ENCODE data around the gene PTPRN2.
"Not testable (repeated sequence)": the region's sequence is repeated elsewhere in the genome, so short reads cannot be mapped to it uniquely, and the experiment has no call there.

PTPRN2 gene

DNA sequence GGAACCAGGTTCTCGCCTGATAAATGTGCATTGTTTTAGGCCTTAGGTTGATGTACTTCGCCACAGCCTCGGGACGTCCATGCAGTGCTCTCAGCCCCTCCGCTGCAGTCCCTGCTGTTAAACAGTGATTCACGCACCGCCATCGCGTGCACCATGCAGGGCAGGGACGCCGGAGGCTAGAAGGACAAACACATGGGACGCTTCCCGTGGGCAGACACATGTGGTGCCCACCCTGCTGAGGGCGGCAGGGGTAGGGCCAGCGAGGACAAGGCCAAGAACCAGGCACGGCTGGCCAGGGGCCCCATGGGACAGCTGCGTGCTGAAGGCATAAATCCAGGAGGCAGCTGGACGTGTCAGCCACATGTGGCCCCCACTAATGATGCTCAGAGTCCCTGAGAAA, 394.7 kb downstream of the PTPRN2 start:
- DNase-seq = no peak

DNA sequence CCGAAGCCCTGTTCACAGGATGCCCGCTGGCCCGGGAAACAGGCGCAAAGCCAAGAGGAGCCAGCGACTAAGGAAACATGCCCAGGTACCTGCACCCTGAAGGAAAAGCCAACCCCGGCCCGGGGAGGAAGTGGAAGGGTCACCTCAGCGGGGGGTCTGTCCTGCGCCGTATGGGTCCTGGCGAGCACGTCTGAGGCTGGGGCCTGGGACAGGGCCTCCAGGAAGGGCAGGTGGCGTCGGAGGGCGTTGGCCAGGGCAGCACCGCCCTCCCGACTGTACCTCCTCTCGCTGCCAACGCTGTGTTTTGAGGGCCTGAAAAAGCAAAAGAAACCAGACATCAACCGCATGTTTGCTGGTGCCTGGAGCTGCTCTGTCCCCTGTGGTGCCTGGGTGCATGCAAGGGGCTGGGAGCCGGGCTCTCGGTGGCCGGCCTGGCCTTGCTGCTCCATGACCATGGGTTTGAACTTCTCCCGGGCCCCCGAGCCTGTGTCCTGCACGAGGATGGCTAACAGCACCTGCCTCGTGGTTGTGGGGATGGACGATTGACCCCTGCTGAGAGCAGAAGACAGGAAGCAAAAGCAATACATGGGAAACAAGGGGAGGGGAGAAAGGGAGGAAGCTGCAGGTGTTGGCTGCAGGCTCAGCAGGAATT, 395.3 kb downstream of the PTPRN2 start:
- DNase-seq = no peak

DNA sequence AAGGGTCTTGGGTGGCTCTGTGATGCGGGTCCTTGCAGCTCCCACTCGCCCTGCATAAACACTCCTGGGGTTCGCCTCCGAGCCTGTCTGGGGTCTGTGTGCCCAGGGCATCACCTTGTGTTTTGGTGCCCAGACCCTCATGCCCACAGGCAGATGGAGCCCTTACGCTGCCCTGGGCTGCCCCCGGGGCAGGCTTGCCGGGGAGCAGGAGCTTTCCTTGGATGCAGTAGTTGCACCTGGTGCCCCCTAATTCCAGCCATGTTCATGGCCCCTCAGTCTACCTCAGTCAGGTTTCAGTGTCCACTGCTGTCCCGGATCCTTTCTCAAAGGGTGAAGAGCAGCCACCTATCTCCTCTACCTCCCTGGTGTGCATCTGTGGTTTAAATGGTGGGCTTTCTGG, 396.0 kb downstream of the PTPRN2 start:
- DNase-seq = no peak

DNA sequence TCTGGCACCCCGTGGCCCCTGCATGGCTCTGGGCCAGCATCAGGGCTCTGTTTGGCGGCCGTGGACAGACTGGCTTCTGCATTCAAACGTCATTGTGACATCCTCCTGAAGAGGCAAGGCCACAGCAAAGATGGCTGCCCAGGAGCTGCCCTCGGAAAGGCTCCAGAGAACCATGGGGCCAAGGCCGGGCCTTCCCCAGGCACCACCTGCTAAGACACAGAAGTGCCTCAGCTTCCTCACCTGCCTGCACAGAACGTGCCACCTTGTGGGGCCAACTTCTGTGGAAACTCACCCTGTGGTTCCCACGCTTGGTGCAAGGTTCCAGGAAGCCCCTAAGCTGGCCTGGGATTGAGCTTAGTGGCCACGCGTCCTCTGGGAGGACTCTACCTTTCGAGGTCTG, 396.9 kb downstream of the PTPRN2 start:
- no peak for DNase-seq

DNA sequence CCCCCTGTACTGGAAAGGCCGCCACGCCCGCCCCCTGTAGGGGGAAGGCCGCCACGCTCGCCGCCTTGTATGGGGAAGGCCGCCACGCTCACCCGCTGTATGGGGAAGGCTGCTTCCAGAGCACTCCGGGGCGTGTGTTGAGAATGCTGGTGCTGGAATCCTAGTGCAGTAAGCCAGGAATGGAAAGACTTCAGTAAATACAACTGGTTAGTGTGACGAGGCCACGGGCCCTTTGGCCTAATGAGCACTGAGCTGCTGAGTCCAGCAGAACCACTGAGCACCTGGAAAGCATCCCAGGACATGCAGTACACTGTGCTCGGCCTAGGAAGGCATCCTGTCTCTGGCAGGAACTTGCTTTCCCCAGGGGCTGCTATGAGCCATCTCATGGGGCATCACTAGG, 398.9 kb downstream of the PTPRN2 start:
- DNase-seq = no peak

DNA sequence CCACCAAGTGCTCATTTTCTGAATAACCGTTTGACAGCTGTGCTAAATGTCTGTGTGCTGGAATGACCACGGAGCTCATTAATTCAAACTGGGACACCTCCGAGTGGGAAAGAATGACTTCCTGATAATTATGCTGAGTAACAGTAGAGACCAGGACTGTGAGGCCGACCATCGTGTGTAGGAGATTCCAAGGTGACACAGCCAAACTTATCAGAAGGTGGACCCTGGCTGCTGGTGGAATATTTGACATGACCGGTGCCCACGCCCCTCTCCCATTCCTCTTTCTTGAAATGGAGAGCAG, 400.0 kb downstream of the PTPRN2 start:
- no peak for DNase-seq

DNA sequence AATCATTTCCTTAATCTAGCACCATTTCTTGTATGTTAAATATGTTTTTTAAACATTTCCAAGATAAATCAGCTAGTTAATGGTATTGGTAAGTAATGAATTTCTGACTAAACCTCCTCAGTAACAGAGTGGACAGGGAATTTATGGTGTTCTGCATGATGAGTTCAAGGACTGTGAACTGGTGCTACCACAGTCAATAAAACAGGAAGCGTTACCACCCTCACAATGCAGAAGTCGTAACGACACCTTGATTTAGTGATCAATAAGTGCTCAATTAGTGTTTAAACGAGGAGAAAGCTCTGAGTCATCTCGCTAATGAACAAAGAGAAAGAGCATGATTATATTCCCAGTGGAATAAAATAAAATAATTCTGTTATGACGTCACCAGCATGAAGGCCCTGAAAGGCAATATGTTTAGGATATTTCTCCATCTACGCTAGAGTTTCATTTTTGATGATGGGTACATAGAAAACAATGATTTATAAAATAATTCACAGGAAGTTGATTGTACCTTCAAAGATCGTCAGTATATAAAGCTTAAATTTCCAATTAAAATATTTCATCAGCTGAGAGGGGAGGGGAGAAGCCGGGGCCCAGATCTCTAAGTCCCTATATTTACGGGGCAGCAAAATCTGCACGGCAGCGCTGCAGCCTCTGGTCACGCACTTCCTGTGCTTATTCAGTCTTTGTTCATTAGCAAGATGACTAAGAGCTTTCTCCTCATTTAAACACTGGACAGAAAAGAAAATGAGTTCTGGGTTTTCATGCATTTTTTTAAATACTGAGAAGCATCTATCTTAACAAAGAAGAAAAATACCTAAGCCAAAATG, 400.5 kb downstream of the PTPRN2 start:
- DNase-seq = no peak

DNA sequence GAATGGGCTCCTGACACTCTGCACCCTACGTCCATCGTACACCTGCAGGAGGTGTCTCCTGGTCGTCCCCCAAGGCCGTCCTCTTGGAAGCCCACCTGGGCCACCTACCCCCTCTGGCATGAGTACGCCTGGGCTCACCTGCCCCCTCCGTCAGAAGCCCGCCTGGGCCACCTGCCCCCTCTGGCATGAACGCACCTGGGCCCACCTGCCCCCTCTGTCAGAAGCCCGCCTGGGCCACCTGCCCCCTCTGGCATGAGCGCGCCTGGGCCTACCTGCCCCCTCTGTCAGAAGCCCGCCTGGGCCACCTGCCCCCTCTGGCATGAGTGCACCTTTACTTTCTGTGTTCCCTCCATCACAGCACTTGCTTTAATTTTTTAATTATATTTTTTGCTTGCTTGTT, 401.2 kb downstream of the PTPRN2 start:
- no peak for DNase-seq

GRCh38 chr7:158185653-158186052, 402.0 kb downstream of the PTPRN2 start:
- no peak for DNase-seq

- DNase-seq = no peak
These were observed 404.2 kb downstream of the PTPRN2 start for GRCh38 chr7:158183431-158183830.

DNA sequence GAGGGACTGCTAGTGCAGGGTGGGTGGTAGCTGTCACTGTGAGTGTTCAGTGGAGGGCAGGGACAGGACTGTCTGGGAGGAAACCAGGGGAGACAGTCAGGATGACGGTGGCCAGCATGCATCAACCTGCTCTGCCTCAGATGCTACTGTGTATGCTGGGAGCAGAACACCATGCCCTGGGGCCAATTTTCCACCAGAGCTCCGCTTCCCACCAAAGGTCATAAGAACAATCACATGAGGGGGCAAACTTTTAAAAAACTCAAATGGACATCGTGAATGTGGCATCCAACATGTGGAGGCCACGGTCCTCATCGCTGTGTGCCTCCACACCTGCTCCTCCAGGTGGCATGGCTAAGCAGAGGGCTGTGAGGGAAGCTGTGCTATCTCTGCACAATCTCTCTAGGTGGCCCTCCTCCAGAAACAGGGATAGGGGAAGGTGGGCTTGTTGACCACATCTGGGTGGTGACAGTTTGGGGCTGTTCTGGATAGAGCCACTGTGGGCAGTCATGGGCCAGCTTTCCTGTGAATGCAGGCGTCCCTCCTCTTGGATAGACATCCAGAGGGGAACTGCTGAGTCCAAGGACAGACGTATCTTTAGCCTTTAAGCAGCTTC, 411.0 kb downstream of the PTPRN2 start:
- DNase-seq = no peak

- no peak for DNase-seq
These were observed 411.8 kb downstream of the PTPRN2 start for GRCh38 chr7:158175779-158176178.

DNA sequence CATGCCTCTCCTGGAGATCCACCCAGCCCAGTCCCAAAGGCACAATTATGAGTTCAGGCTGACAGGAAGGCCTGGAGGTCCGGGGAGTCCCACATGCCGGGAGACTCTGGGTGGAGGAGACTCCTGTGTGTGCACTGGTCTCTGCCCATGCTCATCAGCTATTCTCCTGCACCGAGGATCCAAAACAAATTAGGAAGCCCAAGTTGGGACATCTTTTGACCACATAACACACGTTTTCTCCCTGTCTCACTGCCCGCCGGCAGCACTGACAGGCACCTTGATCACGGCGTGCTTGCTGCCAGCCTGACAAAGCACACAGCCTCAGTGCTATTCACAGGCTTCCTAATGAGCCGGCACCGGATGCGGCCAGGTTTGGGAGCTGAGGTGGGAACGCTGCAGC, 412.7 kb downstream of the PTPRN2 start:
- DNase-seq = no peak

GRCh38 chr7:158167373-158167772, 420.2 kb downstream of the PTPRN2 start:
- no peak for DNase-seq

GRCh38 chr7:158166386-158167340, 421.0 kb downstream of the PTPRN2 start:
- no peak for DNase-seq

DNA sequence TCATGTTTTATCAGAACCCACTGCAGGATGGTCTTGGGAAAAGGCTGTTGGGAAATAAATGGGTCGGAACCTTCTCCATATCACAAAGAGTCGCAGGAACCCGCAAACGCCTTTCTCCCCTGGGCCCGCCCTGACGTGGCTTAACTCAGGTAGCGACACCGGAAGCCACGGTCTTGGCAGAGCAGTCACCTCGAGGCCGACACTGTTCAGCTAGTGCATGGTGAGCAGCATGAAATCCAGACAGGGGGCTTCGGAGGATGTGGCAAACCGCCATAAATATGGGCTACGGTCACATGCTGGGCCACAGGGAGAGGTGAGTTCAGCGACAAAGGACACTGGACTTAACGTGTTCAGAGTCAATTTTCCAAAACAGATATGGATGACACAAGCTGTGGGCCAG, 421.9 kb downstream of the PTPRN2 start:
- no peak for DNase-seq

GRCh38 chr7:158164101-158165095, 423.2 kb downstream of the PTPRN2 start:
- no peak for DNase-seq

GRCh38 chr7:158161194-158161593, 426.4 kb downstream of the PTPRN2 start:
- DNase-seq = no peak

- no peak for DNase-seq
These were observed 427.4 kb downstream of the PTPRN2 start for GRCh38 chr7:158160199-158160598.

- DNase-seq = no peak
These were observed 430.2 kb downstream of the PTPRN2 start for GRCh38 chr7:158157460-158157859.

DNA sequence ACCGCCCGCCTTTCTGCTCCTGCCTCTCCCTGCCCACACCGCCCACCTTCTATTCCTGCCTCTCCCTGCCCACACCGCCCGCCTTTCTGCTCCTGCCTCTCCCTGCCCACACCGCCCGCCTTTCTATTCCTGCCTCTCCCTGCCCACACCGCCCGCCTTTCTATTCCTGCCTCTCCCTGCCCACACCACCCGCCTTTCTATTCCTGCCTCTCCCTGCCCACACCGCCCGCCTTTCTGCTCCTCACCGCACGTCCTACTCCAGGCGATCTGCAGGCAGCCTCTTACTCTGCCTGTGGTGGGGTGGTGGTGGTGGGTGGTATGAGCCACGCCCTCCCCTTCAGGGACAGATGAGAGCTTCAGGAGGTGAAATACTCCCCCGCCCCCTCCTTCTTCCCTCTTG, 436.4 kb downstream of the PTPRN2 start:
- not testable (repeated sequence) for DNase-seq

- DNase-seq = no peak
These were observed 437.4 kb downstream of the PTPRN2 start for GRCh38 chr7:158150234-158150633.
